Measurements from ENCODE around the gene RPL23. TPM values are rescaled to one million over a fixed set of nuclear protein-coding genes. Genes with fewer than 3 reads are reported as not detected.

The RPL23 gene
- total and polyA plus RNA-seq, 9 of the 15 experiments (the other 6 are each of a cell fraction or from before 2014, with no cell fraction given), result 1,745 to 3,667 (median 3,096) TPM

GRCh38 chr17:38798614-38799500 lies 54.7 kb downstream of the RPL23 start (continued):
- TF ChIP-seq KAT7 (CRISPR knock-in tag; IDR thresholded peaks at IDR 0.05; ENCODE audit: borderline replicate concordance), result peak; percentile 22; the same call in 1 of the 2 replicates
- peak; percentile 48; the same call in 1 of the 2 replicates for TF ChIP-seq ZBTB40 (IDR thresholded peaks at IDR 0.05)
- TF ChIP-seq ZBTB40 (CRISPR knock-in tag; IDR thresholded peaks at IDR 0.05), result no peak
- no peak for TF ChIP-seq SNRNP70 (optimal IDR thresholded peaks at IDR 0.05; ENCODE audit: low read depth, low read length)
- TF ChIP-seq BCLAF1 (IDR thresholded peaks at IDR 0.05; ENCODE audit: borderline replicate concordance in 1 of 2, control insufficient read depth in 1 of 2, low read depth in 2 of 2, low read length in 1 of 2), result 0 out of 4 replicates have a peak, but pooled peaks of 1 of the 2 experiments have one; percentile 34
- TF ChIP-seq MNT (conservative IDR thresholded peaks at IDR 0.05), result peak; percentile 30 to 58; a peak in 3 of 4 replicates
